ENCODE measurements around the gene NDUFS5. TPM values are rescaled to one million over a fixed set of nuclear protein-coding genes. Genes with fewer than 3 reads are reported as not detected.
A peak's percentile ranks its signal among the peaks of the same experiment; 100 is the strongest.

NDUFS5 gene
- total and polyA plus RNA-seq, 3 donors from 2014 or later: 211 to 354 (median 298) TPM

DNA sequence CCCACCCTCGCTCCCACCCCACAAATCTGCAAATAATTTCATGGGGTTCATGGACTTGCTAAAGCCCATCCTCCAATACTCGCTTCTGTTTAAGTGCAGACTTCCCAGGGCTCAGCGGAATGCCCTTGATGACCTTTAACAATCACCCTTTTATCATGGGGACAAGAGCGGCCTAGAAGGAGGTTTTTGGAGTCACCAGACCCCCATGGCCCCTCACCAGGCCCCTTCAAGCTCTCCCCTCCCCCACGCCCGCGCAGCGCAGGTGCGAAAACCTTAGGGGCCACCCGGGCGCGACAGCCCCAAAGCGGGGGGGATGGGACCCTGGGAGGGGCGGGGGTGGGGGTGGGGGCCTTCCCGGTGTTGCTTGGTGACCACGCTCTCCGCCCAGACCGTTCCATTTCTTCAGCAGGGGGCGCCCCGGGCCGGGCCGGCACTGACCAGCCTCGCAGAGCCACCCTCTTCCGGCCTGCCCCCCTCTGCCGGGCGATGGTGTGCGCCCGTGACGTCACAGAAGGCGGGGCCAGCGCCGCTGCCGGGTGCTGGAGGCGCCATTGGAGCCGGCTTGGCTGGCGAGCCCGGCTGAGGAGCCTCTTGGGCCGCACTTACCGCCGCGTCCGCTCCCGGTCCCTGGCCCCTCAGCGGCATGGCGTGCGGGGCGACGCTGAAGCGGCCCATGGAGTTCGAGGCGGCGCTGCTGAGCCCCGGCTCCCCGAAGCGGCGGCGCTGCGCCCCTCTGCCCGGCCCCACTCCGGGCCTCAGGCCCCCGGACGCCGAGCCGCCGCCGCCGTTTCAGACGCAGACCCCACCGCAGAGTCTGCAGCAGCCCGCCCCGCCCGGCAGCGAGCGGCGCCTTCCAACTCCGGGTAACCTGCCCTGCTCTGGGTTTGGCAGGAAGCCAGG is 35.2 kb upstream of the NDUFS5 start, which contains the start of gene AKIRIN1:
AKIRIN1 (plus strand) TSS at position 539 of the 900 bp plus-strand sequence; CDS start at position 644, 105 bp downstream.
- H3K27me3 ChIP-seq: no peaks in the 10 kb centered on the region
- H3K36me3 ChIP-seq (ENCODE audit: low read depth, missing control alignments): no peaks in the 10 kb centered on the region
- 0 to 3% methylated on average over 4 to 33 of the region's 76 CpGs for WGBS, 2 donors
- H3K4me1 ChIP-seq: peaks cover 16% of the 10 kb centered on the region
- intact Hi-C loops (cut with DNase I; ENCODE audit: low total_unique reads): no loop called here
- H3K27ac ChIP-seq: peak within 1 kb of the TSS; percentile 88 to 94
- peak; percentile 92 for TF ChIP-seq POLR2A (IDR thresholded peaks at IDR 0.05)
- TF ChIP-seq, protein P1, sequence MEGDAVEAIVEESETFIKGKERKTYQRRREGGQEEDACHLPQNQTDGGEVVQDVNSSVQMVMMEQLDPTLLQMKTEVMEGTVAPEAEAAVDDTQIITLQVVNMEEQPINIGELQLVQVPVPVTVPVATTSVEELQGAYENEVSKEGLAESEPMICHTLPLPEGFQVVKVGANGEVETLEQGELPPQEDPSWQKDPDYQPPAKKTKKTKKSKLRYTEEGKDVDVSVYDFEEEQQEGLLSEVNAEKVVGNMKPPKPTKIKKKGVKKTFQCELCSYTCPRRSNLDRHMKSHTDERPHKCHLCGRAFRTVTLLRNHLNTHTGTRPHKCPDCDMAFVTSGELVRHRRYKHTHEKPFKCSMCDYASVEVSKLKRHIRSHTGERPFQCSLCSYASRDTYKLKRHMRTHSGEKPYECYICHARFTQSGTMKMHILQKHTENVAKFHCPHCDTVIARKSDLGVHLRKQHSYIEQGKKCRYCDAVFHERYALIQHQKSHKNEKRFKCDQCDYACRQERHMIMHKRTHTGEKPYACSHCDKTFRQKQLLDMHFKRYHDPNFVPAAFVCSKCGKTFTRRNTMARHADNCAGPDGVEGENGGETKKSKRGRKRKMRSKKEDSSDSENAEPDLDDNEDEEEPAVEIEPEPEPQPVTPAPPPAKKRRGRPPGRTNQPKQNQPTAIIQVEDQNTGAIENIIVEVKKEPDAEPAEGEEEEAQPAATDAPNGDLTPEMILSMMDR (IDR thresholded peaks at IDR 0.05): peak in 2 of 3 experiments; percentile 22 to 57
- H3K9me3 ChIP-seq: no peaks in the 10 kb centered on the region
- peak within 1 kb of the TSS; percentile 98 to 100 for H3K4me3 ChIP-seq
- peak; percentile 99 for DNase-seq

DNA sequence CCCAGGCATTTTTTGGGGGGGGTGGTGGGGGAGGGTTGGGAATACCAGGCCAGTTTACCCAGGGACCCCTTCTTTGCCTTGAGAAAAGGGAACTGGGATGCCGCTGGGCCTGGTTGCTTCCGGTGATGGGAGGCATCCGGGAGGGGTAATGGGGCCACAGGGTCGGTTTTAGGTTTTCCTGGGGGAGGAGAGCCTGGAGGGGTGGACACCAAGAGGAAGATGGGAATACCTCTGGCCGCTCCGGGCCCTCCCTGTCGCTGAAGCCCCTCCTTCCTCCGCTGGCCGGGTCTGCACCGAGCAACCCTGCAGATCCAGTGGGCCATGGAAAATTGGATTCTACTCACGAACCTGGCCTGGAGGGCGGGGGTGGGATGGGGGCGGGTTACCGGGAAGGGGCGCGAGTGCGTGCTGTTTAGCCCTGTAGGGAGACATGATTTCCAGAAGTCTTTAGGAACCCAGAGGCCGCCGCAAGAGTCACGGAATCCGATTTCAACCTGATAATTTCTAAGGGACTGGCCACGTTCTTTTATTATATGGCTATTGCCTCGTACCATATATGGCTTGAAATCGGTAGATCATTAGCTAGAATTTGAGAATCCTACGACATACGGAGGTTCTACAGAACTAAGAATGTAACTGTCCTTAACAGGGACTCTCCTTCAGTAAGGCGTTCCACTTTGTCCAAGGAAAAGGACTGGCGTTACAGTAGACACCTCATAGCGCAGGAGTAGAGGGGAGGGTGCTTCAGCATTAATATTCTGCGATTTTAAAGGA is 34.3 kb upstream of the NDUFS5 start:
- Histone ChIP-seq H3K4me1 (peaks cover 24% of the 10 kb centered on the region), H3K27ac (peak overlapping the region; percentile 88 to 94), H3K27me3 (no peaks in the 10 kb centered on the region), H3K36me3 (ENCODE audit: low read depth, missing control alignments) (no peaks in the 10 kb centered on the region), H3K9me3 (no peaks in the 10 kb centered on the region), H3K4me3 (peak overlapping the region; percentile 98 to 100)
- intact Hi-C loops (cut with DNase I; ENCODE audit: low total_unique reads): no loop called here
- WGBS, 2 donors: 0 to 1% methylated on average over 20 to 30 of the region's 30 CpGs
- TF ChIP-seq, protein P1 (IDR thresholded peaks at IDR 0.05): no peak
- no peak for TF ChIP-seq POLR2A (IDR thresholded peaks at IDR 0.05)
- DNase-seq: peak; percentile 43

DNA sequence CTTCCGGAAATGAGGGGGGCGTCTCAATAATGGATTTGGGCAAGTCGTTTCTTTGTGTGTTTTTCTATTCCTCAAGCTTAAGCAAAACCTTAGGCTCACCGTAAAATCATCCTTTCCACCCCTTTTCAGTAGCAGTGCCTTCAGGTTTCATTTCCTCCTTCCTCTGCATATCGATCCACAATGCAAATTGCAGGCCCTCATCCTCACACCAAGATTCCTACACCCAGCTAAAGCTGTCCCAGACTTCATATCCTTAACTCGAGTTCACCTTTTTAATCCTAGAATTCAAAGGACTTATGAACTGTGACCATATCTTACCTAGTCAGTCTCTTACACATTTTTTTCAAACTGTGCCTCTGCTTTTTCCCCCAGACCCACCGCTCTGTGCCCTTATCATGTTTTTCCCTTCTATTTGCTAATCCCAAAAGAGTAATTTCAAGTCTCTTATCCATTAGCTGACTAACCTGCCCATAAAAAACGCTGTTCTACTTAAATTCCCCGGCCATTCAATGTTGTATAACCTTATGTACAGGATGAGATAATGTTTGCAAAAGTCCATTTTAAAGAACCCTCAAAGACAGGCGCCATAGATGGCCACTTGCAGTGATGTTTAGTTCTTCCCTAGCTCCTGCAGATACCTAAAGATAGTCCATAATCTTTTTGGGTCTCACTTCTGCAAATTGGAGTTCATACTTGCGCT is 33.6 kb upstream of the NDUFS5 start:
- 13 to 17% methylated on average over 11 of the region's 11 CpGs for WGBS, 2 donors
- H3K27ac ChIP-seq: peak overlapping the region; percentile 51 to 88
- no peak for DNase-seq
- no peaks in the 10 kb centered on the region for H3K9me3 ChIP-seq
- H3K4me1 ChIP-seq: peaks cover 31% of the 10 kb centered on the region
- no peaks in the 10 kb centered on the region for H3K27me3 ChIP-seq
- TF ChIP-seq, protein P1 (IDR thresholded peaks at IDR 0.05): no peak
- no peak for TF ChIP-seq POLR2A (IDR thresholded peaks at IDR 0.05)
- intact Hi-C loops (cut with DNase I; ENCODE audit: low total_unique reads): no loop called here
- no peaks in the 10 kb centered on the region for H3K36me3 ChIP-seq (ENCODE audit: low read depth, missing control alignments)
- peak overlapping the region; percentile 98 to 100 for H3K4me3 ChIP-seq

DNA sequence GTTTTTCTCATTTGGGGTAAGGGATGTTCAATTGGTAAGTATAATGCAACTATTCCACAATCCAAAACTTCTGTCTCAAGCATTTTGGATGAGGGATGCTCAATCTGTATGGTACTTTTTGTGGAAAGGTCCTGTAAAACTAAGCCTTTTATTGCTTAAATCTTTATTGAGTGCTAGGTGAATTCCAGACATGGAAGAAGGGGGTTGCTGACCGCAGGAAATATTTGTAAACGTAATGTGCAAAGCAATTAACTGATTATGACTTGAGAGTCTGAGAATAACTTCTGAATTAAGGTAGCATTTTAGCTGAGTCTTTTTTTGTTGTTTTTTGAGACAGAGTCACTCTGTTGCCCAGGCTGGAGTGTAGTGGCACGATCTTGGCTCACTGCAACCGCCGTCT is 32.0 kb upstream of the NDUFS5 start:
- intact Hi-C loops (cut with DNase I; ENCODE audit: low total_unique reads): no loop called here
- WGBS, 2 donors: 79 to 87% methylated on average over 5 of the region's 5 CpGs
- Histone ChIP-seq H3K4me1 (peaks cover 40% of the 10 kb centered on the region), H3K9me3 (no peaks in the 10 kb centered on the region), H3K27me3 (no peaks in the 10 kb centered on the region), H3K4me3 (no peak overlapping the region), H3K27ac (peak overlapping the region in 1 of 2 donors; percentile 8), H3K36me3 (ENCODE audit: low read depth, missing control alignments) (no peaks in the 10 kb centered on the region)
- no peak for DNase-seq
- TF ChIP-seq POLR2A (IDR thresholded peaks at IDR 0.05): no peak
- TF ChIP-seq, protein P1 (IDR thresholded peaks at IDR 0.05): no peak
